Activated CD8-positive, alpha-beta memory T cell treated with anti-CD3 and anti-CD28 coated beads for 48 hours (primary cell): Measurements from ENCODE around the gene SLC4A1.
A peak's percentile ranks its signal among the peaks of the same experiment; 100 is the strongest.

ENCODE experiments used
- DNase-seq, 3 experiments: peaks; one replicate each; pipeline ENCODE4 v3.0.0-alpha.2; 2020; ENCODE audit warnings: low read depth in 2 of 3, low spot score in 2 of 3

SLC4A1 gene

GRCh38 chr17:44284024-44284400 is 16.1 kb upstream of the SLC4A1 start:
- no peak for DNase-seq

GRCh38 chr17:44283344-44284023 is 15.5 kb upstream of the SLC4A1 start:
- no peak for DNase-seq

GRCh38 chr17:44282264-44282663 is 14.3 kb upstream of the SLC4A1 start:
- DNase-seq, result no peak

- no peak for DNase-seq
Measured at GRCh38 chr17:44281570-44281969, 13.6 kb upstream of the SLC4A1 start.

GRCh38 chr17:44280392-44280937 is 12.5 kb upstream of the SLC4A1 start:
- DNase-seq, result no peak

- peak in 1 of 3 experiments; percentile 4 for DNase-seq
Measured at GRCh38 chr17:44279666-44280391, 11.9 kb upstream of the SLC4A1 start.

- no peak for DNase-seq
Measured at GRCh38 chr17:44279346-44279665, 11.4 kb upstream of the SLC4A1 start.

GRCh38 chr17:44277976-44278375 is 10.0 kb upstream of the SLC4A1 start:
- DNase-seq, result no peak

- no peak for DNase-seq
Measured at GRCh38 chr17:44273607-44274006, 5.7 kb upstream of the SLC4A1 start.

GRCh38 chr17:44272954-44273353 is 5.0 kb upstream of the SLC4A1 start:
- DNase-seq, result no peak

- no peak for DNase-seq
Measured at GRCh38 chr17:44272321-44272951, 4.5 kb upstream of the SLC4A1 start.

- DNase-seq, result no peak
Measured at GRCh38 chr17:44269535-44270240, 1.8 kb upstream of the SLC4A1 start.

- DNase-seq, result no peak
Measured at GRCh38 chr17:44268709-44269534, 987 bp upstream of the SLC4A1 start.

- DNase-seq, result no peak
Measured at GRCh38 chr17:44267165-44267455, 825 bp downstream of the SLC4A1 start.

GRCh38 chr17:44266402-44267164 is 1.4 kb downstream of the SLC4A1 start:
- DNase-seq, result no peak

GRCh38 chr17:44263345-44263902 is 4.5 kb downstream of the SLC4A1 start:
- no peak for DNase-seq

GRCh38 chr17:44262654-44263225 is 5.2 kb downstream of the SLC4A1 start:
- no peak for DNase-seq

GRCh38 chr17:44260296-44260695 is 7.6 kb downstream of the SLC4A1 start:
- DNase-seq, result no peak

- no peak for DNase-seq
Measured at GRCh38 chr17:44258811-44259351, 9.1 kb downstream of the SLC4A1 start.
